Cardiac septum (tissue), 1 donor: ENCODE measurements around the gene CYRIA. TPM values are rescaled to one million over a fixed set of nuclear protein-coding genes. Genes with fewer than 3 reads are reported as not detected.

Experiments
- DNase-seq: peaks from one replicate; pipeline ENCODE4 v3.0.0-alpha.2; 2020; ENCODE audit warnings: low spot score
- intact Hi-C: fragments of 100-400 bp; cut with DNase I; formaldehyde crosslinking; loops from one replicate; pipeline ENCODE4 v1.14.0; 2022
- total RNA-seq: library from RNA; stranded (reverse); fragmentation: NEBNext Ultra II Directional; extraction: Animal tissue kit (Norgen Biotek cat#: 25700); gene quantifications from one replicate; pipeline ENCODE4 v1.2.1, GENCODE V29; 2021
- donor health status: DM: no; HTN: no; CAD: no.

CYRIA gene
- total RNA-seq, 1 donor from 2014 or later: 3.7 TPM

- DNase-seq: no peak
- intact Hi-C loops: no loop called here
These were observed 8.5 kb upstream of the CYRIA start for GRCh38 chr2:16674154-16674553.

- no peak for DNase-seq
- intact Hi-C loops: no loop called here
These were observed 6.1 kb upstream of the CYRIA start for GRCh38 chr2:16671760-16672159.

- intact Hi-C loops: no loop called here
- no peak for DNase-seq
These were observed 3.8 kb upstream of the CYRIA start for GRCh38 chr2:16669388-16669787.

- no peak for DNase-seq
- intact Hi-C loops: no loop called here
These were observed 791 bp upstream of the CYRIA start for GRCh38 chr2:16666449-16666801.

GRCh38 chr2:16664809-16665747 lies 556 bp downstream of the CYRIA start:
- no peak for DNase-seq
- intact Hi-C loops: no loop called here

- no peak for DNase-seq
- intact Hi-C loops: no loop called here
These were observed 1.4 kb downstream of the CYRIA start for GRCh38 chr2:16664052-16664731.

GRCh38 chr2:16663121-16663905 lies 2.3 kb downstream of the CYRIA start:
- DNase-seq: no peak
- intact Hi-C loops: no loop called here

- DNase-seq: no peak
- intact Hi-C loops: no loop called here
These were observed 3.4 kb downstream of the CYRIA start for GRCh38 chr2:16661936-16662839.

GRCh38 chr2:16661526-16661925 lies 4.1 kb downstream of the CYRIA start:
- intact Hi-C loops: no loop called here
- no peak for DNase-seq

- DNase-seq: no peak
- intact Hi-C loops: no loop called here
These were observed 5.1 kb downstream of the CYRIA start for GRCh38 chr2:16660556-16660955.

GRCh38 chr2:16660114-16660513 lies 5.5 kb downstream of the CYRIA start:
- intact Hi-C loops: no loop called here

GRCh38 chr2:16658076-16658739 lies 7.4 kb downstream of the CYRIA start:
- DNase-seq: no peak
- intact Hi-C loops: no loop called here

More at GRCh38 chr2:16660114-16660513, 5.5 kb downstream of the CYRIA start:
- no peak for DNase-seq

- DNase-seq: no peak
- intact Hi-C loops: no loop called here
These were observed 8.0 kb downstream of the CYRIA start for GRCh38 chr2:16657671-16658070.

- intact Hi-C loops: no loop called here
- DNase-seq: no peak
These were observed 8.7 kb downstream of the CYRIA start for GRCh38 chr2:16656784-16657391.

- intact Hi-C loops: no loop called here
- no peak for DNase-seq
These were observed 9.6 kb downstream of the CYRIA start for GRCh38 chr2:16655905-16656642.

GRCh38 chr2:16655445-16655837 lies 10.2 kb downstream of the CYRIA start:
- DNase-seq: no peak
- intact Hi-C loops: no loop called here

- intact Hi-C loops: no loop called here
- DNase-seq: no peak
These were observed 10.7 kb downstream of the CYRIA start for GRCh38 chr2:16654833-16655444.
